ENCODE data around the gene TCEAL5. TPM values are rescaled to one million over a fixed set of nuclear protein-coding genes. Genes with fewer than 3 reads are reported as not detected.

Gene TCEAL5
- total and polyA plus RNA-seq, 7 donors, result 0.41 to 1.8 (median 1.3) TPM; not detected in 3

- no peak overlapping the region for H3K4me3 ChIP-seq
- no peaks in the 10 kb centered on the region for H3K4me1 ChIP-seq
- H3K27me3 ChIP-seq, result no peaks in the 10 kb centered on the region
- H3K9me3 ChIP-seq, result no peaks in the 10 kb centered on the region
- TF ChIP-seq CTCF (IDR thresholded peaks at IDR 0.05) (no peak), EP300 (IDR thresholded peaks at IDR 0.05) (no peak)
- intact Hi-C loops (cut with DNase I), result no loop called here
- no peak overlapping the region for H3K27ac ChIP-seq
- DNase-seq, result no peak
- H3K36me3 ChIP-seq, result no peaks in the 10 kb centered on the region
Observed at GRCh38 chrX:103258275-103258674, 18.3 kb downstream of the TCEAL5 start.

GRCh38 chrX:103256651-103257050 is 19.9 kb downstream of the TCEAL5 start:
- peaks cover 0 to 5% (median 0%) of the 10 kb centered on the region in 4 donors for H3K36me3 ChIP-seq
- no peaks in the 10 kb centered on the region for H3K27me3 ChIP-seq
- intact Hi-C loops (cut with DNase I), result no loop called here
- TF ChIP-seq POLR2AphosphoS5 (IDR thresholded peaks at IDR 0.05) (no peak), EP300 (IDR thresholded peaks at IDR 0.05) (no peak), POLR2A (IDR thresholded peaks at IDR 0.05) (no peak), CTCF (IDR thresholded peaks at IDR 0.05) (no peak)
- no peak overlapping the region for H3K4me3 ChIP-seq
- no peaks in the 10 kb centered on the region for H3K9me3 ChIP-seq
- H3K4me1 ChIP-seq, result no peaks in the 10 kb centered on the region
- no peak for DNase-seq
- H3K27ac ChIP-seq, result no peak overlapping the region

GRCh38 chrX:103254921-103255493 is 21.5 kb downstream of the TCEAL5 start, which contains the start of gene TCEAL8:
TSS of gene TCEAL8 (minus strand) at chrX:103255155. CDS start at chrX:103253979, 1,176 bp downstream.
- Histone ChIP-seq H3K4me3 (peak within 1 kb of the TSS; percentile 45 to 66 (median 59)), H3K27me3 (no peaks in the 10 kb centered on the region), H3K27ac (peak within 1 kb of the TSS; percentile 79 to 89 (median 86)), H3K36me3 (peaks cover 0 to 5% (median 0%) of the 10 kb centered on the region in 4 donors), H3K4me1 (no peaks in the 10 kb centered on the region), H3K9me3 (no peaks in the 10 kb centered on the region)
- no peak for TF ChIP-seq CTCF (IDR thresholded peaks at IDR 0.05)
- TF ChIP-seq POLR2AphosphoS5 (IDR thresholded peaks at IDR 0.05), result peak; percentile 83 to 90 (median 88)
- TF ChIP-seq POLR2A (IDR thresholded peaks at IDR 0.05), result peak; percentile 70 to 71
- peak; percentile 93 for DNase-seq
- 0 to 1% methylated on average over 22 of the region's 22 CpGs for WGBS, 2 donors
- intact Hi-C loops (cut with DNase I), result loop anchor here (2.0 to 5.0 kb wide), 2 partner anchors 44 to 72 kb away; no protein-coding TSS in a partner anchor

- H3K4me1 ChIP-seq, result no peaks in the 10 kb centered on the region
- 1 to 2% methylated on average over 22 of the region's 22 CpGs for WGBS, 2 donors
- peak overlapping the region; percentile 79 to 89 (median 86) for H3K27ac ChIP-seq
- DNase-seq, result peak; percentile 74
- no peaks in the 10 kb centered on the region for H3K27me3 ChIP-seq
- peaks cover 0 to 5% (median 0%) of the 10 kb centered on the region in 4 donors for H3K36me3 ChIP-seq
- H3K9me3 ChIP-seq, result no peaks in the 10 kb centered on the region
- H3K4me3 ChIP-seq, result peak overlapping the region; percentile 45 to 66 (median 59)
- no peak for TF ChIP-seq POLR2AphosphoS5 (IDR thresholded peaks at IDR 0.05)
- TF ChIP-seq CTCF (IDR thresholded peaks at IDR 0.05), result no peak
- no peak for TF ChIP-seq POLR2A (IDR thresholded peaks at IDR 0.05)
- TF ChIP-seq EP300 (IDR thresholded peaks at IDR 0.05), result no peak
- intact Hi-C loops (cut with DNase I), result loop anchor here (2.0 to 5.0 kb wide), 2 partner anchors 43 to 73 kb away; no protein-coding TSS in a partner anchor
Observed at GRCh38 chrX:103254171-103254824, 22.3 kb downstream of the TCEAL5 start.

Data from sigmoid colon (tissue), 7 donors.